Left lung (tissue), 10 donors: ENCODE measurements around the gene LGALS12. TPM values are rescaled to one million over a fixed set of nuclear protein-coding genes. Genes with fewer than 3 reads are reported as not detected.

Experiments used
- ATAC-seq: fragments of 200-7000 bp; cut with Tn5 transposase; one replicate; pipeline ENCODE4 v1.9.1; 2020; ENCODE audit warnings: moderate library complexity
- DNase-seq, 4 donors: peaks; one replicate each; pipeline ENCODE4 v3.0.0-alpha.2; 2013 to 2020
- H3K27ac ChIP-seq, 2 donors: fragments of 200-600 bp; sonication (generic) in 1 of 2; one replicate each; pipeline versions ENCODE4 v1.5.0 to v1.8.0; 2020 to 2021
- H3K27me3 ChIP-seq, 2 donors: fragments of 200-600 bp; sonication (generic) in 1 of 2; one replicate each; pipeline versions ENCODE4 v1.5.0 to v1.8.0; 2020 to 2021
- H3K36me3 ChIP-seq, 2 donors: fragments of 200-600 bp; sonication (generic) in 1 of 2; one replicate each; pipeline versions ENCODE4 v1.5.0 to v1.8.0; 2020 to 2021
- H3K4me1 ChIP-seq, 2 donors: fragments of 200-600 bp; one replicate each; pipeline ENCODE4 v1.8.0; 2021
- H3K4me3 ChIP-seq, 2 donors: fragments of 200-600 bp; sonication (generic) in 1 of 2; one replicate each; pipeline versions ENCODE4 v1.5.0 to v1.8.0; 2020 to 2021; ENCODE audit warnings: mild to moderate bottlenecking in 1 of 2
- H3K9me3 ChIP-seq, 2 donors: fragments of 200-600 bp; sonication (generic) in 1 of 2; one replicate each; pipeline versions ENCODE4 v1.5.0 to v1.8.0; 2020 to 2021
- CTCF ChIP-seq, 2 donors: fragments of 200-600 bp; sonication (generic) in 1 of 2; IDR thresholded peaks; one replicate each; pipeline versions ENCODE4 v1.5.0 to v1.8.0; 2021; ENCODE audit warnings: antibody characterized with exemption in 2 of 2
- intact Hi-C, 2 donors: fragments of 100-400 bp; cut with DNase I; formaldehyde crosslinking; loops; one replicate each; pipeline versions ENCODE4 v1.11.2 to v1.14.2; 2022
- polyA plus RNA-seq, 6 donors: library from polyadenylated mRNA; unstranded; fragments of 120-200 nt; gene quantifications; one replicate each; pipeline ENCODE4 v1.2.1, GENCODE V29; 2013; ENCODE audit not compliant: insufficient read length in 6 of 6
- total RNA-seq, 2 donors: library from RNA; stranded (reverse); fragmentation: NEBNext Ultra II Directional; extraction: Animal tissue kit (Norgen Biotek cat#: 25700); gene quantifications; one replicate each; pipeline ENCODE4 v1.2.1, GENCODE V29; 2021
- donor health status: DM: no; HTN: yes; CAD: no.
- donor health status: DM: no; HTN: no; CAD: no.

The LGALS12 gene
- total and polyA plus RNA-seq, 8 donors, result 0.15 to 0.86 (median 0.27) TPM

- peak; percentile 81 for ATAC-seq
- H3K9me3 ChIP-seq, result no peaks in the 10 kb centered on the region
- peak; percentile 15 to 44 for TF ChIP-seq CTCF (IDR thresholded peaks at IDR 0.05)
- H3K27me3 ChIP-seq, result no peaks in the 10 kb centered on the region
- H3K27ac ChIP-seq, result peak overlapping the region in 1 of 2 donors; percentile 86
- intact Hi-C loops, result no loop called here
- peaks cover 0 to 52% of the 10 kb centered on the region in 2 donors for H3K4me1 ChIP-seq
- H3K4me3 ChIP-seq, result no peak overlapping the region
- peak in 1 of 4 donors; percentile 33 for DNase-seq
- peaks cover 0 to 3% of the 10 kb centered on the region in 2 donors for H3K36me3 ChIP-seq
These were observed 2.1 kb downstream of the LGALS12 start for GRCh38 chr11:63508009-63508408.

- no peaks in the 10 kb centered on the region for H3K27me3 ChIP-seq
- ATAC-seq (no peak), DNase-seq (peak in 1 of 4 donors; percentile 73)
- H3K27ac ChIP-seq, result no peak overlapping the region
- H3K9me3 ChIP-seq, result no peaks in the 10 kb centered on the region
- peaks cover 0 to 46% of the 10 kb centered on the region in 2 donors for H3K4me1 ChIP-seq
- peaks cover 0 to 6% of the 10 kb centered on the region in 2 donors for H3K36me3 ChIP-seq
- no peak overlapping the region for H3K4me3 ChIP-seq
- intact Hi-C loops, result no loop called here
- TF ChIP-seq CTCF (IDR thresholded peaks at IDR 0.05), result no peak
These were observed 2.9 kb downstream of the LGALS12 start for GRCh38 chr11:63508745-63509144.

- Histone ChIP-seq H3K9me3 (no peaks in the 10 kb centered on the region), H3K27ac (no peak overlapping the region), H3K27me3 (no peaks in the 10 kb centered on the region), H3K4me3 (no peak overlapping the region), H3K36me3 (peaks cover 0 to 10% of the 10 kb centered on the region in 2 donors), H3K4me1 (peaks cover 0 to 28% of the 10 kb centered on the region in 2 donors)
- intact Hi-C loops, result no loop called here
- peak in 1 of 4 donors; percentile 37 for DNase-seq
- TF ChIP-seq CTCF (IDR thresholded peaks at IDR 0.05), result no peak
- peak; percentile 73 for ATAC-seq
These were observed 4.6 kb downstream of the LGALS12 start for GRCh38 chr11:63510360-63511047.

GRCh38 chr11:63511048-63511748 is 5.3 kb downstream of the LGALS12 start:
- Histone ChIP-seq H3K27ac (no peak overlapping the region), H3K27me3 (no peaks in the 10 kb centered on the region), H3K4me1 (peaks cover 0 to 21% of the 10 kb centered on the region in 2 donors), H3K9me3 (no peaks in the 10 kb centered on the region), H3K36me3 (peaks cover 0 to 10% of the 10 kb centered on the region in 2 donors), H3K4me3 (no peak overlapping the region)
- no peak for TF ChIP-seq CTCF (IDR thresholded peaks at IDR 0.05)
- intact Hi-C loops, result no loop called here
- no peak for ATAC-seq
- no peak for DNase-seq

GRCh38 chr11:63512816-63513215 is 6.9 kb downstream of the LGALS12 start:
- DNase-seq (no peak), ATAC-seq (no peak)
- H3K36me3 ChIP-seq, result peaks cover 0 to 10% of the 10 kb centered on the region in 2 donors
- H3K27ac ChIP-seq, result no peak overlapping the region
- TF ChIP-seq CTCF (IDR thresholded peaks at IDR 0.05), result no peak
- intact Hi-C loops, result no loop called here
- H3K27me3 ChIP-seq, result no peaks in the 10 kb centered on the region
- no peaks in the 10 kb centered on the region for H3K9me3 ChIP-seq
- peaks cover 0 to 5% of the 10 kb centered on the region in 2 donors for H3K4me1 ChIP-seq
- H3K4me3 ChIP-seq, result no peak overlapping the region
